ENCODE data around the gene HDLBP. TPM values are rescaled to one million over a fixed set of nuclear protein-coding genes. Genes with fewer than 3 reads are reported as not detected.
"Not testable (repeated sequence)": the region's sequence is repeated elsewhere in the genome, so short reads cannot be mapped to it uniquely, and the experiment has no call there.

Gene HDLBP
- total RNA-seq, 1 donor from 2014 or later: 240 TPM

GRCh38 chr2:241197947-241198346 is 117.5 kb downstream of the HDLBP start:
- intact Hi-C loops (cut with micrococcal nuclease): no loop called here

GRCh38 chr2:241197246-241197645 is 118.2 kb downstream of the HDLBP start:
- intact Hi-C loops (cut with micrococcal nuclease): not testable (repeated sequence)

DNA sequence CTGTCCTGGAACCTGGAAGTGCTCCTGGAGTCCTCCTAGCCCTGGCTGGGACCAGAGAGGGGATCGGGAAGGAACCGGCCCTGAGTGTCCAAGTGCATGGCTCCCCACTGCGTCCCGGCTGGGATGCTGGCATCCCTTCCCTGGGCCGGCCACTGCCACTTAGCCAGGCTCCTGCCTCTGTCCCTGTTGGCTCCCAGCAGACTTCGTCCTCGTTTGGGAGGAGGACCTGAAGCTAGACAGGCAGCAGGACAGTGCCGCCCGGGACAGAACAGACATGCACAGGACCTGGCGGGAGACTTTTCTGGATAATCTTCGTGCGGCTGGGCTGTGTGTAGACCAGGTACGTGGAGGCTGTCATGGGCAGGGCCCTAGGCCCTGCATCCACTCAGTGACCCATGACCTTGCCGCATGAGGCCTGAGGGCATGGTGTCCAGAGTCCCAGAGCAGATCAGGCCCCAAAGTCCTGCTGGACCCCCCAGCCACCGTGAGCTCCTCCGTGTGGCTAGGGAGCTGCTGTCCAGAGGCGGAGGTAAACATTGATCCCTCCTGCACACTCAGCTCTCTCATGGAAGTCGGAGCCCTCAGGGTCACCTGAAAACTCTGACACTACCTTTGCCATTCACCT is 119.9 kb downstream of the HDLBP start:
- intact Hi-C loops (cut with micrococcal nuclease): no loop called here

GRCh38 chr2:241194811-241195210 is 120.7 kb downstream of the HDLBP start:
- intact Hi-C loops (cut with micrococcal nuclease): no loop called here

DNA sequence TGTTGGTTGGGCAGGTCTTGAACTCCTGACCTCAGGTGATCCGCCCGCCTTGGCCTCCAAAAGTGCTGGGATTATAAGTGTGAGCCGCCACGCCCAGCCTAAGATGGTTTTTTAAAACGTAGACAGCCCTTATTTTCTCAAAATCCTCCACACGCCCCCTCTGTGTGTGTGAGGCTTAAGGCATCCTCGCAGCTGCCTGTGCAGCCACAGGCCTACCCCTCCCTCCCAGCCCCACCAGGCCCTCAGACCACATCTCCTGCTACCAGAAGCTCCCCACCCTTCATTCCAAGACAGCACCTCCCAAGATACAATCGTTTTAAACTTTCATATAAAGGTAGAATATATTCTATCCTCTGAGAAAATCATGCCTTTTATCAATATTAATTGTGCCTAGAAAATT is 122.2 kb downstream of the HDLBP start:
- intact Hi-C loops (cut with micrococcal nuclease): no loop called here

DNA sequence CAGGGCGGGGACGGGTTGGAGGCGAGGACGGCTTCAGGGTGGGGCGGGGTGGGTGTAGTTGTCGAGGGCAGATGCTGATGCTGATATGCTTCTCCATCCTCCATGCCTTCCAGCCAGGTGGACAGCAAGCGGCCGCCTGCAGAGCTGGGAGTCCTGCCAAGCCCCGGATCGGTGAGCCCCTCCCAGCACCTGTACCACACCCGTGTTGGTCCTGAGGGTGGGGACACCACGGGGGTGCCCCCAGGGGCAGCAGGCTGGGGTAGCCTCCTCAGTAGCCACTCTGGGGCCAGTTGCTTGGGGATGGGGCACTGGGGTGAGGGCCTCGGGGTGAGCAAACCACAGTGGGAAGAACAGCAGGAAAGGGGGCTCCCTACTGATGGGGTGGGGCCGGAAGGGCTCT is 124.4 kb downstream of the HDLBP start:
- intact Hi-C loops (cut with micrococcal nuclease): no loop called here

DNA sequence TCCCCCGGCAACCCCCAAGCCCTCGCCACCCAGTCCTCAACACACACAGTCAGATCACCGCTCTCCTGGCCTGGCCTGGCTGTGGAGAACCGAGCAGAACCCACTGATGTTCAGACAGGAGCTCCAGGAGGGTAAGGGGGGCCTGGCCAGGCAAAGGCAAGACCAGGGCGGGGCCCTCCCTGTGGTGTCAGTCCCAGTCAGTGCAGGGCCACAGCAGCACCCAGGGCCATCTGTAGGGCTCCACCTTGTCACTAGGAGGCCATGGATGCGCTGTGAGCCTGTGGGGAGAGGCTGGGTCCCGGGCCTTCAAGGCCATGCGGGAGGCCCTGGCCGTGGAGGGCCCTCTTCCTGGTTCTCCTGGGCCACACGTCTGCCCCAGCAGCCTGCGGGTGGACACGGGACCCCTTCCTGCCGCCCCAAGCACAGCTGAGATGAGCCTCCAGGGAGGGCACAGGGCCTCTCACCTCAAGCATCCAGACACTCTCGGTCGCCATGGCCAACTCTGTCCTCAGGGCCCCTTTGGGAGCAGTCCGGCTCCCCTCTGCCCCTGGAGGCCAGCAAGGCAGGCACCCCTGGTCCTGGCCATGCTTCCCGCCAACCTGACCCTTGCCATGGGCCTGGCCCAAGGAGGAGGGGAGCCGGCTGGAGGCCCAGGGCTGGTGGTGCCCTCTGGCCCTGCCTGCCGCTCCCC is 125.0 kb downstream of the HDLBP start:
- intact Hi-C loops (cut with micrococcal nuclease): no loop called here

- intact Hi-C loops (cut with micrococcal nuclease): no loop called here
These were observed 125.6 kb downstream of the HDLBP start for GRCh38 chr2:241189856-241190201.

DNA sequence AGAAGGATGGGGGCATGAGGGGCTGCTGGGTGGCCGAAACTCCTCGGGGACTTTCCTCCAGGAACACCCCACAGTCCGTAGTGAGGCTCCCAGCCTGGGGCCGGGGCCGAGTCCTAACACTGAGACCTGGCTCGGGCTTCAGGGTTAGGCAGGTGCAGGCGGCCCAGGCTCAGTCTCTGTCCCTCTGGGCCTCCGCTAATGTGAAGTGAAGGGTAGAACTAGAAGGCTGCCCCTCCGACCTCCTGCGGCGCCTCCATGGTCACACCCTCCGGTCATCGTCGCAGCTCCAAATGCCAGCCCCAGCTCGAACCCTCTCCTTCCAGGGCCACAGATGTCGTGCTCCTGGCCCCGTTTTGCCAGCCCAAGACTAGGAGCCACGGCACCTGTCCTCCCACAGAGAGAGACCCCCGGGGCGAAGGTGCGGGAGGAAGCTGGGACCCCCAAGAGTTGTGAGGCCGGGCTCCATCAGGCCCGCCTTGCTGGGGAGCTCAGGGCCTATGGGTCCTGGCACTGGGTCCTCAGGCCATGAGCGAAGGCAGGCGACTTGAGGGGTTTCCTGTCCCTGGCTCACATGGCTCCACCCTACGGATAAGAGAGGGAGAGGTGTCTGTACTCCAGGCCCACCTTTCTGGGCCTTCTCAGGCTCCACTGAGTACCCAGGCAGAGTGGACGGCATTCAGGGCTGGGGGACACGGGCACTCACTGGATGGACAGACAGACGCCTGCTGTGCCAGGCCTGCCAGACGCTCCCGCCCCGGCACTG is 126.2 kb downstream of the HDLBP start:
- intact Hi-C loops (cut with micrococcal nuclease): no loop called here

- intact Hi-C loops (cut with micrococcal nuclease): no loop called here
These were observed 126.9 kb downstream of the HDLBP start, which contains the start of gene ANO7 for GRCh38 chr2:241188361-241189092. ANO7 (plus strand) TSS chr2:241188677; CDS start chr2:241190064, 1,387 bp downstream.

GRCh38 chr2:241187918-241188234 is 127.6 kb downstream of the HDLBP start:
- intact Hi-C loops (cut with micrococcal nuclease): no loop called here

DNA sequence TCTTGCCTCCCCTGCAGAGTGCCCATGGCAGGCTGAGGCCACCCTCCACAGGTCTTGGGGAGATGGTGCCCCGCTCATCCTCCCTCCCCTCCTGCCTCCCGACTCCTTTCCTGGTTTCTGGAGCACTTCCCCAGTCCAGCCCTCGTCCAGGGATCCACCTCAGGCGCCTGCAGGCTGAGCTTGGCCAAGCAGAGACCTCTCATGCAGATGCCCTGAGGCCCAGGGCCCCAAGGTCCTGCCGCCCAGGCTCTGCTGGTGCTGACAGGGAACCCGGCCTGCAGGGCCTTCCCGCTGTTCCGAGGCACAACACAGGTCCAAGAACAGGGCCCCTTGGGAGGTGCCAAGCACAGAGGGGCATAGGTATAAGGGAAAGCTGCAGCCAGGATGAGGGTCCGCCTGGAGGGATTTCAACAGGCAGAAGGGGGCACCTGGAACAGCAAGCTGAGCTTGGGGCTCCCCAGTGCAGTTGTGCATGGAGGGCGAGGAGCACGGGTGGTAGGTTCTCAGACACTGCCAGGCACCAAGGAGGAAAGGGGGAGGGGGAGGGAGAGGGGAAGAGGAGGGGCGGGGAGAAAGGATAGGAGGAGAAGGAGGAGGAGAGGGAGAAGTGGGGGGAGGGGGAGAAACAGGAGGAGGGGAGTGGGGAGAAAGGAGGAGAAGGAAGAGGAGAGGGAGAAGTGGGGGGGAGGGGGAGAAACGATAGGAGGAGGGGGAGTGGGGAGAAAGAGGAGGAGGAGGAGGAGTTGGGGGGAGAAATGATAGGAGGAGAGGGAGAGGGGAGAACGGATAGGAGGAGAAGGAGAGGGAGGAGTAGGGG is 128.2 kb downstream of the HDLBP start:
- intact Hi-C loops (cut with micrococcal nuclease): no loop called here

GRCh38 chr2:241185961-241186360 is 129.5 kb downstream of the HDLBP start:
- intact Hi-C loops (cut with micrococcal nuclease): no loop called here

- intact Hi-C loops (cut with micrococcal nuclease): no loop called here
These were observed 130.6 kb downstream of the HDLBP start for GRCh38 chr2:241184901-241185300.

- intact Hi-C loops (cut with micrococcal nuclease): no loop called here
These were observed 132.3 kb downstream of the HDLBP start for GRCh38 chr2:241183221-241183620.

DNA sequence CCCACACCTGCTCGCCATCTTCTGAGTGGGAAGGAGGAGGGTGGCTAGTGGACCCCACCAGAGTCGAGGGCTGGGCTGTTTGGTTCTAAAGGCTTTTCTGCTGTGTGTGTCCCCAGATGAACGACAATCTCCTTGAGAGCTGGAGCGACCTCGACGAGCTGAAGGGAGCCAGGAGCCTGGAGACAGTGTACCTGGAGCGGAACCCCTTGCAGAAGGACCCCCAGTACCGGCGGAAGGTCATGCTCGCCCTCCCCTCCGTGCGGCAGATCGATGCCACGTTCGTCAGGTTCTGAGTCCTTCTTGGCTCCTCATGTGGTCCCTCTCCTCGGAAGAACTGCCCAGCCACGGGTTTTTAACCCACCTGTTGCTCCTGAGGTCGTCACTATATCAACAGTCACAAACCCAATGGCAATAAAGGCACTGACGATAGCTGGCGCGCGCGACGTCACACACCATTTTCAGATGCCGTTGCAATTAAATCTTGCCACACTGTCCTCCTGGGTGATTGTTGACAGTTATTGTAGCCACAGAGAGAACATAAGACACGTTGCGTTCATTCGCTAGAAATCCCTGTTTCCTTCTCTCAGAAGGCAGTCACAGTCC is 132.8 kb downstream of the HDLBP start:
- intact Hi-C loops (cut with micrococcal nuclease): no loop called here

GRCh38 chr2:241182126-241182525 is 133.3 kb downstream of the HDLBP start:
- intact Hi-C loops (cut with micrococcal nuclease): no loop called here

- intact Hi-C loops (cut with micrococcal nuclease): no loop called here
These were observed 135.0 kb downstream of the HDLBP start for GRCh38 chr2:241180495-241180894.

- intact Hi-C loops (cut with micrococcal nuclease): no loop called here
These were observed 135.6 kb downstream of the HDLBP start for GRCh38 chr2:241179899-241180298.

- intact Hi-C loops (cut with micrococcal nuclease): no loop called here
These were observed 136.5 kb downstream of the HDLBP start for GRCh38 chr2:241178961-241179360.

Measured in T-helper 2 cell treated with Interferon-gamma antibody and Interleukin-4, amounts not matched to agents 100 ng/mL and 5 ng/mL, for 36 hours (primary cell).